SU-DHL-6 (cell line): ENCODE data around the gene CHTF8.

ENCODE experiments used
- CTCF ChIP-seq: fragments of 200-600 bp; sonication (generic); IDR thresholded peaks from one replicate; pipeline ENCODE4 v1.5.1; 2017; ENCODE audit warnings: antibody characterized with exemption, mild to moderate bottlenecking, low read length, moderate library complexity; ENCODE audit not compliant: insufficient read depth, poor library complexity, severe bottlenecking
- EZH2phosphoT487 ChIP-seq: fragments of 200-600 bp; sonication (generic), shearing (Covaris generic); conservative IDR thresholded peaks from 2 replicates; pipeline ENCODE4 v1.6.1; 2018; ENCODE audit warnings: mild to moderate bottlenecking, antibody characterized with exemption, low read length, moderate library complexity, mixed read lengths

GRCh38 chr16:69087161-69087581 is 45.2 kb downstream of the CHTF8 start:
- TF ChIP-seq CTCF, result no peak
- no peak for TF ChIP-seq EZH2phosphoT487
